Liver (tissue), 9 donors: Measurements from ENCODE around the gene FNDC10. TPM values are rescaled to one million over a fixed set of nuclear protein-coding genes. Genes with fewer than 3 reads are reported as not detected.

Source experiments
- DNase-seq: peaks from one replicate; pipeline ENCODE4 v3.0.0-alpha.2; 2017; ENCODE audit warnings: low spot score
- H3K27ac ChIP-seq, 2 donors: one replicate each; pipeline ENCODE4 v1.7.0; 2013; ENCODE audit warnings: inconsistent platforms in 2 of 2, low read length in 2 of 2, control low read depth in 1 of 2, low read depth in 1 of 2, mild to moderate bottlenecking in 1 of 2
- H3K27me3 ChIP-seq, 4 donors: one replicate each; pipeline versions ENCODE4 v1.6.1 to v1.7.0; 2013; ENCODE audit warnings: low read length in 3 of 4, inconsistent platforms in 1 of 4, mild to moderate bottlenecking in 1 of 4, moderate library complexity in 1 of 4; ENCODE audit not compliant: control insufficient read depth in 4 of 4, insufficient read depth in 4 of 4
- H3K36me3 ChIP-seq, 4 donors: one replicate each; pipeline versions ENCODE4 v1.6.1 to v1.7.0; 2013; ENCODE audit warnings: low read length in 3 of 4, mild to moderate bottlenecking in 3 of 4, low read depth in 1 of 4, moderate library complexity in 1 of 4; ENCODE audit not compliant: control insufficient read depth in 4 of 4, insufficient read depth in 3 of 4
- H3K4me1 ChIP-seq, 4 donors: one replicate each; pipeline versions ENCODE4 v1.6.1 to v1.7.0; 2013; ENCODE audit warnings: low read length in 3 of 4, mild to moderate bottlenecking in 3 of 4, moderate library complexity in 1 of 4; ENCODE audit not compliant: control insufficient read depth in 4 of 4, insufficient read depth in 4 of 4
- H3K4me3 ChIP-seq, 3 donors: one replicate each; pipeline versions ENCODE4 v1.6.1 to v1.7.0; 2013; ENCODE audit warnings: low read length in 3 of 3, control low read depth in 1 of 3, low read depth in 1 of 3, mild to moderate bottlenecking in 1 of 3
- H3K9ac ChIP-seq, 2 donors: one replicate each; pipeline ENCODE4 v1.7.0; 2013; ENCODE audit warnings: low read length in 2 of 2, mild to moderate bottlenecking in 2 of 2, moderate library complexity in 2 of 2, control low read depth in 1 of 2, low read depth in 1 of 2
- H3K9me3 ChIP-seq, 4 donors: one replicate each; pipeline versions ENCODE4 v1.6.1 to v1.7.0; 2013; ENCODE audit warnings: low read length in 3 of 4; ENCODE audit not compliant: control insufficient read depth in 4 of 4
- EGR1 ChIP-seq, 2 donors: IDR thresholded peaks; 2 replicates each; pipeline ENCODE4 v1.6.1; 2016 to 2018; ENCODE audit warnings: antibody characterized with exemption in 2 of 2, low read depth in 2 of 2
- FOXA1 ChIP-seq: IDR thresholded peaks from 2 replicates; pipeline ENCODE4 v1.6.1; 2016; ENCODE audit warnings: antibody characterized with exemption
- FOXA2 ChIP-seq: IDR thresholded peaks from 2 replicates; pipeline ENCODE4 v1.6.1; 2016; ENCODE audit warnings: antibody characterized with exemption
- HNF4A ChIP-seq, 2 donors: conservative IDR thresholded peaks; 2 replicates each; pipeline ENCODE4 v1.6.1; 2016; ENCODE audit warnings: antibody characterized with exemption in 2 of 2, mild to moderate bottlenecking in 2 of 2
- HNF4G ChIP-seq: IDR thresholded peaks from 2 replicates; pipeline ENCODE4 v1.6.1; 2016; ENCODE audit warnings: antibody characterized with exemption
- NR2F2 ChIP-seq: IDR thresholded peaks from 2 replicates; pipeline ENCODE4 v1.6.1; 2016; ENCODE audit warnings: antibody characterized with exemption
- RAD21 ChIP-seq, 2 donors: IDR thresholded peaks; 2 replicates each; pipeline ENCODE4 v1.6.1; 2016; ENCODE audit warnings: antibody characterized with exemption in 2 of 2, mild to moderate bottlenecking in 2 of 2
- RXRA ChIP-seq, 2 donors: IDR thresholded peaks; 2 replicates each; pipeline ENCODE4 v1.6.1; 2017 to 2018; ENCODE audit warnings: antibody characterized with exemption in 2 of 2, mild to moderate bottlenecking in 1 of 2
- TAF1 ChIP-seq: conservative IDR thresholded peaks from 2 replicates; pipeline ENCODE4 v1.6.1; 2016; ENCODE audit warnings: antibody characterized with exemption, mild to moderate bottlenecking
- YY1 ChIP-seq: IDR thresholded peaks from 2 replicates; pipeline ENCODE4 v1.6.1; 2016; ENCODE audit warnings: antibody characterized with exemption, mild to moderate bottlenecking
- WGBS: extraction: QIAGEN DNeasy Blood & Tissue Kit; methylation state at CpG from one replicate; pipeline ENCODE4 v1.1.7; 2013; 5-methylcytosine and 5-hydroxymethylcytosine counted together
- polyA plus RNA-seq, 2 donors: library from polyadenylated mRNA; stranded (reverse) in 1 of 2; unstranded in 1 of 2; fragments of 200-250 nt in 1 of 2; fragments of >200 nt in 1 of 2; fragmentation: Nextera tagmentation in 1 of 2; extraction: Ambion mirVana in 1 of 2; gene quantifications; one replicate each; pipeline versions ENCODE4 v1.2.1 to v1.2.3, GENCODE V29; 2013 to 2015
- total RNA-seq, 2 donors: library from RNA; depleted of rRNA; stranded (reverse); fragments of >200 nt; gene quantifications; one replicate each; pipeline ENCODE4 v1.2.3, GENCODE V29; 2014
- TF ChIP-seq, protein P1 (sequence below): fragments of 150-350 bp; IDR thresholded peaks from 2 replicates; pipeline ENCODE4 v1.5.1; 2017; ENCODE audit warnings: improper control_type of control experiment, low read depth, low read length; ENCODE audit not compliant: missing input control
- TF ChIP-seq, protein P2 (sequence below): IDR thresholded peaks from 2 replicates; pipeline ENCODE4 v1.6.1; 2016; ENCODE audit warnings: antibody characterized with exemption, mild to moderate bottlenecking
- TF ChIP-seq, protein P3 (sequence below): IDR thresholded peaks from 2 replicates; pipeline ENCODE4 v1.6.1; 2016; ENCODE audit warnings: antibody characterized with exemption
- TF ChIP-seq, protein P4 (sequence below): IDR thresholded peaks from 2 replicates; pipeline ENCODE4 v1.6.1; 2016; ENCODE audit warnings: antibody characterized with exemption
- TF ChIP-seq, protein P5 (sequence below): IDR thresholded peaks from 2 replicates; pipeline ENCODE4 v1.6.1; 2016; ENCODE audit warnings: antibody characterized with exemption
- donor health status: healthy.
- donor health status: healthy.
- donor health status: healthy.
- donor health status: healthy.
- donor health status: healthy.

Gene FNDC10
- total and polyA plus RNA-seq, 4 donors = 0.08 to 0.58 (median 0.25) TPM

DNA sequence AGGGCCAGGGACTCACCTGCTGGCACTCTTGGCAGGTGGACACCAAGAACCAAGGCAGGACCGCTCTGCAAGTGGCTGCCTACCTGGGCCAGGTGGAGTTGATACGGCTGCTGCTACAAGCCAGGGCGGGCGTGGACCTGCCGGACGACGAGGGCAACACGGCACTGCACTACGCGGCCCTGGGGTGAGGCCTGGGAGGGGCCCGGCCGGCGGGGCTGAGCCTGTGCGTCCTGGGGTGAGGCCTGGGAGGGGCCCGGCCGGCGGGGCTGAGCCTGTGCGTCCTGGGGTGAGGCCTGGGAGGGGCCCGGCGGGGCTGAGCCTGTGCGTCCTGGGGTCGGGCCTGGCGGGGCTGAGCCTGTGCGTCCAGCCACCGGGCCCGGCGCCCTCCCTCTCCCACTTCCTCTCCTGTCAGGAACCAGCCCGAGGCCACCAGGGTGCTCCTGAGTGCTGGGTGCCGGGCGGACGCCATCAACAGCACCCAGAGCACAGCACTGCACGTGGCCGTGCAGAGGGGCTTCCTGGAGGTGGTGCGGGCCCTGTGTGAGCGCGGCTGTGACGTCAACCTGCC lies 27.4 kb upstream of the FNDC10 start:
- H3K9me3 ChIP-seq = no peaks in the 10 kb centered on the region
- H3K4me1 ChIP-seq = peaks cover 0 to 5% (median 0%) of the 10 kb centered on the region in 4 donors
- no peak overlapping the region for H3K9ac ChIP-seq
- no peak for DNase-seq
- H3K36me3 ChIP-seq = peaks cover 0 to 20% (median 6%) of the 10 kb centered on the region in 4 donors
- TF ChIP-seq FOXA2 (no peak), TAF1 (no peak)
- no peaks in the 10 kb centered on the region for H3K27me3 ChIP-seq
- no peak overlapping the region for H3K4me3 ChIP-seq
- H3K27ac ChIP-seq = no peak overlapping the region
- 82% methylated on average over 37 of the region's 37 CpGs for WGBS

DNA sequence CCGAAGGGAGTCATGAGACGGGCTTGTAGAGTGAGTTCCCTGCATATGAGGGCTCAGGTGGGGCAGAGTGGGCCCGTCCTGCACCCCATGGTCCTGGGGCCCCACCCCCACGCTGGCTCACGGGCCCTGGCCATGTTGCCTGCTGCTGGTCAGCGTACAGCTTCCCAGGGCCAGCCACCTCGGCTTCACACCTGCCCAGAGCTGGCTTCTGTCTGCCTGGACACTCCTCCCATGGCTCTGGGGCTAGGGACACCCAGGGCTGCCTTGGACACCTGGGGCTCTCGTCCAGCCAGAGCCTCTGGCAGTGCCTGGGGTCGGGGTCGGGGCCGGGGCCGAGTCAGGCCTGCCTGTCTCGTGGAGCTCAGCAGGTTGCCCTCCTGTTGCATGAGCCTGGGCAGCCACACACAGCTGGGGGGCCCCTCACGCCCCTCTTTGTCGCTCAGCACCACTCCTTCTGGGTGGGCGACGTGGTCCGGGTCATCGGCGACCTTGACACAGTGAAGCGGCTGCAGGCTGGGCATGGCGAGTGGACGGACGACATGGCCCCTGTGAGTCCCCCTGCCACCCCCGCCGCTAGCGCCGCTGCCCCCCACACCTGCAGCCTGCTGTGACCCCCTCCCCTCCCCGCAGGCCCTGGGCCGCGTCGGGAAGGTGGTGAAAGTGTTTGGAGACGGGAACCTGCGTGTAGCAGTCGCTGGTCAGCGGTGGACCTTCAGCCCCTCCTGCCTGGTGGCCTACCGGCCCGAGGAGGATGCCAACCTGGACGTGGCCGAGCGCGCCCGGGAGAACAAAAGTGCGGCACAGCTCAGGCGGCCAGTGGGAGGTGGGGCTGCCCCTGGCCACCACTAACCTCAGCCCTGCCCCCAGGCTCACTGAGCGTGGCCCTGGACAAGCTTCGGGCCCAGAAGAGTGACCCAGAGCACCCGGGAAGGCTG lies 26.5 kb upstream of the FNDC10 start:
- 94% methylated on average over 48 of the region's 48 CpGs for WGBS
- Histone ChIP-seq H3K4me3 (no peak overlapping the region), H3K27ac (no peak overlapping the region), H3K36me3 (peaks cover 0 to 20% (median 6%) of the 10 kb centered on the region in 4 donors), H3K9ac (no peak overlapping the region), H3K9me3 (no peaks in the 10 kb centered on the region), H3K27me3 (no peaks in the 10 kb centered on the region), H3K4me1 (peaks cover 0 to 2% (median 0%) of the 10 kb centered on the region in 4 donors)
- TF ChIP-seq, protein P1, sequence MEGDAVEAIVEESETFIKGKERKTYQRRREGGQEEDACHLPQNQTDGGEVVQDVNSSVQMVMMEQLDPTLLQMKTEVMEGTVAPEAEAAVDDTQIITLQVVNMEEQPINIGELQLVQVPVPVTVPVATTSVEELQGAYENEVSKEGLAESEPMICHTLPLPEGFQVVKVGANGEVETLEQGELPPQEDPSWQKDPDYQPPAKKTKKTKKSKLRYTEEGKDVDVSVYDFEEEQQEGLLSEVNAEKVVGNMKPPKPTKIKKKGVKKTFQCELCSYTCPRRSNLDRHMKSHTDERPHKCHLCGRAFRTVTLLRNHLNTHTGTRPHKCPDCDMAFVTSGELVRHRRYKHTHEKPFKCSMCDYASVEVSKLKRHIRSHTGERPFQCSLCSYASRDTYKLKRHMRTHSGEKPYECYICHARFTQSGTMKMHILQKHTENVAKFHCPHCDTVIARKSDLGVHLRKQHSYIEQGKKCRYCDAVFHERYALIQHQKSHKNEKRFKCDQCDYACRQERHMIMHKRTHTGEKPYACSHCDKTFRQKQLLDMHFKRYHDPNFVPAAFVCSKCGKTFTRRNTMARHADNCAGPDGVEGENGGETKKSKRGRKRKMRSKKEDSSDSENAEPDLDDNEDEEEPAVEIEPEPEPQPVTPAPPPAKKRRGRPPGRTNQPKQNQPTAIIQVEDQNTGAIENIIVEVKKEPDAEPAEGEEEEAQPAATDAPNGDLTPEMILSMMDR = no peak
- TF ChIP-seq NR2F2 (no peak), HNF4A (conservative IDR thresholded peaks at IDR 0.05) (no peak), YY1 (no peak), HNF4G (no peak)
- DNase-seq = no peak

DNA sequence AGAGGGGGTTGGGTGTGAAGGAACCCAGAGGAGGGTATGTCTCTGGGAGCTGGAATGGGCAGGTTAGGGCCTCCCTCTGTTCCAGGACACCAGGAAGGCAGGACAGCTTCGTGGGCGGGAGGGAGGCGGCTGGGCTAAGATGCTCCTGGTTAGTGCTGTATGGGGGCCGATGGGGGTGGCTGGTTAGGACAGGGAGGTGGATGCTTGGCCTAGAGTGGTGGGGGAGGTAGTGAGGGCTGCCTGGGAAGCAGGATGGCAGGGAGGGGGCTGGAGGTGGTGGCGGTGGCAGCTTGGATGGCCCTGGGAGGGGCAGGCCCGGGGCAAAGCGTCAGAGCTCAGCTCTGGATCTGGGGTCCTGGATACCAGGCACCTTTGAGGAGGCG lies 25.9 kb upstream of the FNDC10 start:
- TF ChIP-seq RAD21 (IDR thresholded peaks at IDR 0.05) = no peak
- TF ChIP-seq FOXA2 = no peak
- TF ChIP-seq RXRA (IDR thresholded peaks at IDR 0.05) = no peak
- no peak for TF ChIP-seq FOXA1
- TF ChIP-seq, protein P2, sequence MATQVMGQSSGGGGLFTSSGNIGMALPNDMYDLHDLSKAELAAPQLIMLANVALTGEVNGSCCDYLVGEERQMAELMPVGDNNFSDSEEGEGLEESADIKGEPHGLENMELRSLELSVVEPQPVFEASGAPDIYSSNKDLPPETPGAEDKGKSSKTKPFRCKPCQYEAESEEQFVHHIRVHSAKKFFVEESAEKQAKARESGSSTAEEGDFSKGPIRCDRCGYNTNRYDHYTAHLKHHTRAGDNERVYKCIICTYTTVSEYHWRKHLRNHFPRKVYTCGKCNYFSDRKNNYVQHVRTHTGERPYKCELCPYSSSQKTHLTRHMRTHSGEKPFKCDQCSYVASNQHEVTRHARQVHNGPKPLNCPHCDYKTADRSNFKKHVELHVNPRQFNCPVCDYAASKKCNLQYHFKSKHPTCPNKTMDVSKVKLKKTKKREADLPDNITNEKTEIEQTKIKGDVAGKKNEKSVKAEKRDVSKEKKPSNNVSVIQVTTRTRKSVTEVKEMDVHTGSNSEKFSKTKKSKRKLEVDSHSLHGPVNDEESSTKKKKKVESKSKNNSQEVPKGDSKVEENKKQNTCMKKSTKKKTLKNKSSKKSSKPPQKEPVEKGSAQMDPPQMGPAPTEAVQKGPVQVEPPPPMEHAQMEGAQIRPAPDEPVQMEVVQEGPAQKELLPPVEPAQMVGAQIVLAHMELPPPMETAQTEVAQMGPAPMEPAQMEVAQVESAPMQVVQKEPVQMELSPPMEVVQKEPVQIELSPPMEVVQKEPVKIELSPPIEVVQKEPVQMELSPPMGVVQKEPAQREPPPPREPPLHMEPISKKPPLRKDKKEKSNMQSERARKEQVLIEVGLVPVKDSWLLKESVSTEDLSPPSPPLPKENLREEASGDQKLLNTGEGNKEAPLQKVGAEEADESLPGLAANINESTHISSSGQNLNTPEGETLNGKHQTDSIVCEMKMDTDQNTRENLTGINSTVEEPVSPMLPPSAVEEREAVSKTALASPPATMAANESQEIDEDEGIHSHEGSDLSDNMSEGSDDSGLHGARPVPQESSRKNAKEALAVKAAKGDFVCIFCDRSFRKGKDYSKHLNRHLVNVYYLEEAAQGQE = no peak
- TF ChIP-seq, protein P3, sequence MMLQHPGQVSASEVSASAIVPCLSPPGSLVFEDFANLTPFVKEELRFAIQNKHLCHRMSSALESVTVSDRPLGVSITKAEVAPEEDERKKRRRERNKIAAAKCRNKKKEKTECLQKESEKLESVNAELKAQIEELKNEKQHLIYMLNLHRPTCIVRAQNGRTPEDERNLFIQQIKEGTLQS = no peak
- TF ChIP-seq EGR1 (IDR thresholded peaks at IDR 0.05; ENCODE audit: low read depth in 2 of 2) = no peak
- TF ChIP-seq, protein P4, sequence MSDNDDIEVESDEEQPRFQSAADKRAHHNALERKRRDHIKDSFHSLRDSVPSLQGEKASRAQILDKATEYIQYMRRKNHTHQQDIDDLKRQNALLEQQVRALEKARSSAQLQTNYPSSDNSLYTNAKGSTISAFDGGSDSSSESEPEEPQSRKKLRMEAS = no peak
- TF ChIP-seq, protein P5, sequence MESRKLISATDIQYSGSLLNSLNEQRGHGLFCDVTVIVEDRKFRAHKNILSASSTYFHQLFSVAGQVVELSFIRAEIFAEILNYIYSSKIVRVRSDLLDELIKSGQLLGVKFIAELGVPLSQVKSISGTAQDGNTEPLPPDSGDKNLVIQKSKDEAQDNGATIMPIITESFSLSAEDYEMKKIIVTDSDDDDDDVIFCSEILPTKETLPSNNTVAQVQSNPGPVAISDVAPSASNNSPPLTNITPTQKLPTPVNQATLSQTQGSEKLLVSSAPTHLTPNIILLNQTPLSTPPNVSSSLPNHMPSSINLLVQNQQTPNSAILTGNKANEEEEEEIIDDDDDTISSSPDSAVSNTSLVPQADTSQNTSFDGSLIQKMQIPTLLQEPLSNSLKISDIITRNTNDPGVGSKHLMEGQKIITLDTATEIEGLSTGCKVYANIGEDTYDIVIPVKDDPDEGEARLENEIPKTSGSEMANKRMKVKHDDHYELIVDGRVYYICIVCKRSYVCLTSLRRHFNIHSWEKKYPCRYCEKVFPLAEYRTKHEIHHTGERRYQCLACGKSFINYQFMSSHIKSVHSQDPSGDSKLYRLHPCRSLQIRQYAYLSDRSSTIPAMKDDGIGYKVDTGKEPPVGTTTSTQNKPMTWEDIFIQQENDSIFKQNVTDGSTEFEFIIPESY = no peak
- no peak for TF ChIP-seq HNF4A (conservative IDR thresholded peaks at IDR 0.05)
- Histone ChIP-seq H3K4me3 (no peak overlapping the region), H3K9me3 (no peaks in the 10 kb centered on the region), H3K36me3 (peaks cover 0 to 20% (median 6%) of the 10 kb centered on the region in 4 donors), H3K27ac (no peak overlapping the region), H3K4me1 (peaks cover 0 to 2% (median 0%) of the 10 kb centered on the region in 4 donors), H3K9ac (no peak overlapping the region), H3K27me3 (no peaks in the 10 kb centered on the region)
- 92% methylated on average over 8 of the region's 8 CpGs for WGBS
- no peak for DNase-seq
